HG03521 (cell line): ENCODE data around the gene GNMT.
A peak's percentile ranks its signal among the peaks of the same experiment; 100 is the strongest.
"Not testable (repeated sequence)": the region's sequence is repeated elsewhere in the genome, so short reads cannot be mapped to it uniquely, and the experiment has no call there.

ENCODE experiments used
- ATAC-seq: cut with Tn5 transposase; IDR thresholded peaks from one replicate; pipeline ENCODE4 v1.9.1; 2021; ENCODE audit warnings: mild to moderate bottlenecking, moderate library complexity; ENCODE audit not compliant: unreplicated experiment

GNMT gene

GRCh38 chr6:42973926-42974325 lies 13.4 kb downstream of the GNMT start:
- ATAC-seq = no peak

DNA sequence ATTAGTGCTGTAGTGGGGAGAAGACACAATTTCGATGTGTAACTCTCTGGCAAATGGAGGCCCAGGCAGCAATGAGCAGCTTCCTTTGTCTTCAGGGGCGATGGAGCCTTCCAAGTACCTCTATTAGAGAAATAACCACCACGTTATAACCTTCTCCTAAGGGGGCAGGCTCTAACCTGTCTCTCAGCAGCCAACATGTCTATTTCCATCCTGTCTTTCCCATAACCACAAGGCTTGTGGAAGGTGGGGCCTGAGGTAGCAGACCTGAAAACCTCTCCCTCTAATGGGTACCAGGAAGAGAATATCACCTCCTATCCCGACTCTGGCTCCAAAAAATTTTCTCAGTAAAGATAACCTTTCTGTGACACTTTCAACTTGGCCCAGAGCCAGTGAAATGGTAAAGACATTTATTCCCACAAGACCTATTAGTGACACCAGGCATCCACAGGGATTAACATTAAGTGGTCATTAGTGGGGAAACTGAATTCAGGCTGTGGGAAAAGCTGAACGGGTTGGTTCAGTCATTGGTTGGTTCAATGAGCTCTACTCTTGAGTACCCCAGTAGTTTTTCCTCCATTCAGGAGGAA lies 14.5 kb downstream of the GNMT start:
- no peak for ATAC-seq

- ATAC-seq = peak; percentile 28
Observed at GRCh38 chr6:42978487-42978838, 17.9 kb downstream of the GNMT start.

DNA sequence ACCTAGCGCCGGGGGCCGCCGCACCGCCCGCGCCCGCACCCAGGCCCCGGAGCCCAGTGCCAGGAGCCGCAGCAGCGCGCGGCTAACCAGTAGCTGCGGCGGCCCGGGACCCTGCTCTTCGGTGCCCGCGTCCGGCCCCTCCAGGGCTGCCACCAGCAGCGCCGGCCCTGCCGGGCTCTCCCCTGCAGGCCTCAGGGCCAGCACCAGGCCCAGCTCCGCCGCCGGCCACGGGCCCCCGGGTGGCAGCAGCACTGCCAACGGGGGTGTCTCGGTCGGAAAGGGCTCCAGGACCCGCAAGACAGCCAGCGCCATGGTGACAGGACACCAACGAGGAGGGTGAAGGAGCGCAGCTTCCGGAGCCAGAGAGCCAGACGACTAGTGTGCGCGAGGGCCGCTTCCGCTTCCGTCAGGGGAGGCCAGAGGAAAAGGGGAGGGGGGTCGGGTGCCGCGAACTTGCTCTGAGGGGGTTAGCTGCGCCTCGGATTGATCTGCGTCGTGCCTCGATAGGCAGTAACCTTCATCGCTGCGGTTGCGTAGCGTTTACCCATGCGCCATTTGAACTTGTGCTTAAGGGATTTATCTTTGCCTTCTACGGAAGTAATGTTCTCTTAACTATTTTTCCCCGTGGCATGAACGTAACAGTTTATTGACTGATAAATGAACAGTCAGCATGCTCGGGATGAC lies 18.4 kb downstream of the GNMT start, which contains the start of gene PEX6:
Gene PEX6, minus strand, starts transcription at position 343 of the 684 bp plus-strand sequence. Its CDS starts 31 bp downstream, at position 312.
- ATAC-seq = peak; percentile 75

- ATAC-seq = no peak
Observed at GRCh38 chr6:42979523-42980177, 19.1 kb downstream of the GNMT start.

- no peak for ATAC-seq
Observed at GRCh38 chr6:42981836-42982235, 21.3 kb downstream of the GNMT start.

GRCh38 chr6:42984001-42984923 lies 23.7 kb downstream of the GNMT start, which contains the start of gene PPP2R5D:
Gene PPP2R5D, plus strand, starts transcription at chr6:42984570. Its CDS starts 108 bp downstream, at chr6:42984678.
- ATAC-seq = peak; percentile 93

GRCh38 chr6:42984924-42985475 lies 24.4 kb downstream of the GNMT start:
- no peak for ATAC-seq

DNA sequence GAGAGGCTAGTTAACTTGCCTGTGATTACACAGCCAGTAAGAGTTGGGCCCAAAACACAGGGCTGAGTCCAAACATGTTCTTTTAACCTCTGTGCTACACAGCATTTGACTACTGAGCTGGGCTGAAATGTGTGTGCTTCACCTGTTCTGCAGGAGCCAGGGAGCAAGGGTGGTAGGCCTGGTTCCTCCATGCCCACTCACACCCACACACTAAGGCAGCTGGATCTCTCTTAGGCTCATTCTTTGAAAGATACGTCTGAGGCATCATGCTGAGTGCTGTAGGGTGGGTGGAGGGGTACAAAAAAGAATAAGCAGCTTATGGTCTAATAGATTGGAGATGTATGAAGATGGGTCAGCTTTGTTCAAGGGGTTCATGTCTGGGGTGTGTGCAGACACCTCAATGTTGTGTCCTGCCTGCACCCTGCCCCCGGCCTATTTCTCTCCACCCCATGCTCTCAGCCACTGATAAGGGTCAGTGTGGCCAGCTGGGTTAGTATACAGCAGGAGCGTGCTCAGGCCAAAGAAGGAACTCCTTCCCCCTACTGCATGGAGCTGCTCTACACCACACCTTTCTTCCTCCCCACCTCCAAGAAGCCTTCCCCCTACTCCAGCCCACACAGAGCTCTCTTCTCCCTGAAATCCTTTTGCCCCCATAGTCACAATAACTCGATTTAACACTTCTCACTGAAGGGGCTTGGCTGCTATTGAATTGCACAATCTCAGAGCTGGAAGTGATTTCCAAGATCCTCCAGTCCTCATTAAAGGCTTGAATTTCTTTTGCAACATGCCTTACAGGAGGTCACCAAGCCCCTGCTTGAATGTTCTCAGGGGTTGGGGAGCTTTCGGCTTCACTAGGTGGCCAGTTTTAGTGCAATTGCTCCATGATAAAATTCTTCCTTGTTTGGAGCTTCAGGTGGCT lies 27.2 kb downstream of the GNMT start:
- ATAC-seq = no peak

DNA sequence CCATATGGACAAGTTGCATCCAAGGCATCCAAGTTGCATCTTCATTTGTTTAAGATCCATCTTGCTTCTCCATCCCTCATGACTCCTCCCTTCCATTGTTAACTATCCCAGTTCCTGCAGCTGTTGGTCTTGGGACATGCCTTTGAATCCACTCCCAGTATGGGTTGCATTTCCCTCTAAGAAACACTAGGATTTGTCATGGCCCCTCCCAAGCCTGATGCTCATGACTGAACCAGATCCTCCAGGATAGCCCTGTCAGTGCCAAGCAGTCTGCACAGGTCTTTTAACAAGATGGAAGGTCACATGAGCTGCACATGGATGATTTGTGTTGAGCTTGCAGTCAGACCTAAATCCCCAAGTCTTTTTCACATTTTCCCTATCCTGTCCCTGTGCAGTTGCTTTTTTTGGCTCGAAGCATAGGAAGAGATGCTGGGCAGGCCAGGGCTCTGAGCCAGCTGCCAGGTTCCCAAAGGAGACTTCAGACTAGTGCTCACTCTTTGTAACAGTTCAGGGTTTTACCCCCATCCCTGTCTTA lies 28.0 kb downstream of the GNMT start:
- ATAC-seq = no peak

- no peak for ATAC-seq
Observed at GRCh38 chr6:42989923-42990322, 29.4 kb downstream of the GNMT start.

GRCh38 chr6:42993445-42993844 lies 32.9 kb downstream of the GNMT start:
- ATAC-seq = no peak

DNA sequence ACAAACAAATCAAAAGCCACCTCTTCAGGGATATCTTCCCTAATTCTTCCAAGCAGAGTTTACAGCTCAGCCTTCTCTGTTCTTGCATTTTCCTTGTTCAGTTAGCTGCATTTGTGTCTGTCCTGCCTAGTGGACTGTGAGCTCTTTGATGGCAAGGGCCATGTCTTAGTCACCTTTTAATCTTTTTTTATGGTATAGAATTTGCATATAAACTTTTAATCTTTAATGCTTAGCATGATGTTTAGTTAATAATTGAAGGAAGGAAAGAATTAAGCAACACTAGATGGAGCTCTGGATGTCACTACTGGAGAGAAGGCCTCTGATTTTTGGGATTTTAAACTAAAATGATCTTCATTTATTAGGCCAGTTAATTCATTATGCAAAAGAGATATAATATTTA lies 36.0 kb downstream of the GNMT start:
- no peak for ATAC-seq

- not testable (repeated sequence) for ATAC-seq
Observed at GRCh38 chr6:42998205-42998604, 37.7 kb downstream of the GNMT start.

- no peak for ATAC-seq
Observed at GRCh38 chr6:43001843-43002242, 41.3 kb downstream of the GNMT start.

DNA sequence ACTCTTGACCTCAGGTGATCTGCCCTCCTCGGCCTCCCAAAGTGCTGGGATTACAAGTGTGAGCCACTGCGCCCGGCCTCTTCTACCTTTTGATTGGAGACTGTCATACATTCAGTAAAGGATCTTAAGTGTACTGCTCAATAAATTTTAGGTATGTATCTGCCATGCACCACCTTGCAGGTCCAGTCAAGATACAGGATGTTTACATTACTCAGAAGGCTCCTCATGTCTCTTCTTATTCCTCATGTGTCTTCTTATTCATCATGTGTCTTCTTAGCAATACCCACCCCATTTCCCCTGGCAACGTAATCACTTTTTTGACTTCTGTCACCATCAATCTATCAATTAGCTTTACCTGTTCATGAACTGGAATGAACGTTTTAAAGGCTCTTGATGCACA lies 45.3 kb downstream of the GNMT start:
- ATAC-seq = no peak

DNA sequence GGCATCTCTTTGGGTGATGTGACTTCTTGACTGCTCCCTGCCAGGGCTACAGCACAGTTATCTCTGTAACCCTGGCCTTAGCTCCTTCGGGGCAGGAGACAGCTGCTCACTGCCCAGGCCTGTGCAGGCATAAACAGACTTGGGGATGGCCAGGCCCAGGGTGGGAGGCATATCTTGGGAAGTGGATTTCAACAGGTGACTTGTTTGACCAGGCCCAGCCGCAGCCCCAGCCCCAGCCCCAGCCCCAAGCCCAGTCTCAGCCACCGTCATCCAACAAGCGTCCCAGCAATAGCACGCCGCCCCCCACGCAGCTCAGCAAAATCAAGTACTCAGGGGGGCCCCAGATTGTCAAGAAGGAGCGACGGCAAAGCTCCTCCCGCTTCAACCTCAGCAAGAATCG lies 45.7 kb downstream of the GNMT start:
- no peak for ATAC-seq

GRCh38 chr6:43007126-43007525 lies 46.6 kb downstream of the GNMT start:
- ATAC-seq = no peak

DNA sequence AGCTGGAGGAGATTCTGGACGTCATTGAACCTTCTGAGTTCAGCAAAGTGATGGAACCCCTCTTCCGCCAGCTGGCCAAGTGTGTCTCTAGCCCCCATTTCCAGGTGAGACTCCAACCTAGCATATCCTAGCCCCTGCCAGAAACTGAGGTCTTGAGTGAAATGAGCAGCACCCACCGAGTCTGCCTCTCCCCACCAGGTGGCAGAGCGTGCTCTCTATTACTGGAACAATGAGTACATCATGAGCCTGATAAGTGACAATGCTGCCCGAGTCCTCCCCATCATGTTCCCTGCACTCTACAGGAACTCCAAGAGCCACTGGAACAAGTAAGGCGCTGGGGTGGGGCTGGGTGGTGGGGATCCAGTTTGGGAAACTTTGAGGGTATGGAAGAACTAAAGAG lies 48.6 kb downstream of the GNMT start:
- no peak for ATAC-seq
